Measurements from ENCODE around the gene OPCML. TPM values are rescaled to one million over a fixed set of nuclear protein-coding genes. Genes with fewer than 3 reads are reported as not detected.

OPCML gene
- total RNA-seq, 1 experiment from 2014 or later, result not detected

DNA sequence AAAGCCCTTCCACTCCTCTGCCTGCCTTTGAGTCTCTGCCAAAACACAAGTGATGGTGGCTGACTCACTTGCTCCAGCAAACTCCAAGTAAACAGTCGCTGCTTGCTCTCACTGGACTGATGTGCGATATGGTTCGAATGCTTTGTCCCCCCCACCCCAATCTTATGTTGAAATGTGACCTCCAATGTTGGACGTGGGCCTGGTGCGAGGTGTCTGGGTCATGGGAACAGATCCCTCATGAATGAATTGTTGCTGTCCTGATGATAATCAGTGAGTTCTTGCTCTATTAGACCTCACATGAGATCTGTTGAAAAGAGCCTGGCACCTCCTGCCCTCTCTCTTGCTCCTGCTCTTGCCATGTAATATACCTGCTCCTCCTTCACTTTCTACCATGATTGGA, 747.9 kb downstream of the OPCML start:
- Mint-ChIP-seq H3K27me3 (ENCODE audit: insufficient read depth, unreplicated experiment) (peaks cover 5% of the 10 kb centered on the region), H3K27ac (ENCODE audit: unreplicated experiment) (no peak overlapping the region), H3K9me3 (ENCODE audit: unreplicated experiment) (no peaks in the 10 kb centered on the region), H3K4me1 (ENCODE audit: low read depth, unreplicated experiment) (no peaks in the 10 kb centered on the region), H3K36me3 (ENCODE audit: insufficient read depth, unreplicated experiment) (no peaks in the 10 kb centered on the region), H3K4me3 (ENCODE audit: unreplicated experiment) (no peak overlapping the region)
- Histone ChIP-seq H3K27me3 (replicated peaks; ENCODE audit: control insufficient read depth, insufficient read depth, low read length) (no peaks in the 10 kb centered on the region), H3K4me1 (no peaks in the 10 kb centered on the region), H3K4me3 (ENCODE audit: low read depth, low read length) (no peak overlapping the region), H3K9me3 (0 out of 2 replicates have a peak, but pooled peaks cover 2% of the 10 kb centered on the region), H3K36me3 (ENCODE audit: control insufficient read depth, insufficient read depth, low read length) (no peaks in the 10 kb centered on the region)
- no TSS peak for BruUV-seq (replicated peaks)
- intact Hi-C loops (cut with micrococcal nuclease; ENCODE audit: unreplicated experiment), result no loop called here
- no peak for DNase-seq
- TF ChIP-seq, protein P1, sequence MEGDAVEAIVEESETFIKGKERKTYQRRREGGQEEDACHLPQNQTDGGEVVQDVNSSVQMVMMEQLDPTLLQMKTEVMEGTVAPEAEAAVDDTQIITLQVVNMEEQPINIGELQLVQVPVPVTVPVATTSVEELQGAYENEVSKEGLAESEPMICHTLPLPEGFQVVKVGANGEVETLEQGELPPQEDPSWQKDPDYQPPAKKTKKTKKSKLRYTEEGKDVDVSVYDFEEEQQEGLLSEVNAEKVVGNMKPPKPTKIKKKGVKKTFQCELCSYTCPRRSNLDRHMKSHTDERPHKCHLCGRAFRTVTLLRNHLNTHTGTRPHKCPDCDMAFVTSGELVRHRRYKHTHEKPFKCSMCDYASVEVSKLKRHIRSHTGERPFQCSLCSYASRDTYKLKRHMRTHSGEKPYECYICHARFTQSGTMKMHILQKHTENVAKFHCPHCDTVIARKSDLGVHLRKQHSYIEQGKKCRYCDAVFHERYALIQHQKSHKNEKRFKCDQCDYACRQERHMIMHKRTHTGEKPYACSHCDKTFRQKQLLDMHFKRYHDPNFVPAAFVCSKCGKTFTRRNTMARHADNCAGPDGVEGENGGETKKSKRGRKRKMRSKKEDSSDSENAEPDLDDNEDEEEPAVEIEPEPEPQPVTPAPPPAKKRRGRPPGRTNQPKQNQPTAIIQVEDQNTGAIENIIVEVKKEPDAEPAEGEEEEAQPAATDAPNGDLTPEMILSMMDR (IDR thresholded peaks at IDR 0.05; ENCODE audit: insufficient read depth in 1 of 2, low read depth in 1 of 2, low read length in 1 of 2, severe bottlenecking in 1 of 2, unreplicated experiment in 1 of 2), result no peak
- POLR2A ChIA-PET, result no interaction called here
- CTCF ChIA-PET, result interaction anchor here (0.7 kb wide), 1 partner anchor 71 kb away, joined by 3 read pairs; no protein-coding TSS in a partner anchor

DNA sequence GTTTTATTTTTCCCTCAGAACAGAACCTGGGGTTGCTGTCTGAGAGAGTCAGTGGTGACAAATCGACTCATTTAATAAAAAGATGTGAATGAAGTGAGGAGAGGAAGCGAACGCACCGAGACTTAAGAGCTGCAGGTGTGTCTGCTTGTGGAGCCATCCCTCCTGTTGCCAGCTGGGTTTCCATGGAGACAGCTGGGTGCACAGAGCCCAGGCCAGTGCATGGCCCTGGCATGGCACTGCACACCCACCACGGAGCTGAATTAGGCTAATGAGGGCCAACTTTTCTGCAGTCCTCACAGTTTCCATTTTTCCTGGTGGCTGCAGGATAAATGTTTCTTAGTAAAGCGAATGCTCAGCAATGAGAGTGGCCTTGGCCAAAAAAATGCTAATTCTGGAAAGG, 750.2 kb downstream of the OPCML start:
- no peaks in the 10 kb centered on the region for H3K36me3 Mint-ChIP-seq (ENCODE audit: insufficient read depth, unreplicated experiment)
- no peaks in the 10 kb centered on the region for H3K4me1 ChIP-seq
- no peak overlapping the region for H3K4me3 ChIP-seq (ENCODE audit: low read depth, low read length)
- H3K36me3 ChIP-seq (ENCODE audit: control insufficient read depth, insufficient read depth, low read length), result no peaks in the 10 kb centered on the region
- DNase-seq, result no peak
- peaks cover 5% of the 10 kb centered on the region for H3K27me3 Mint-ChIP-seq (ENCODE audit: insufficient read depth, unreplicated experiment)
- BruUV-seq (replicated peaks), result no TSS peak
- H3K27ac Mint-ChIP-seq (ENCODE audit: unreplicated experiment), result no peak overlapping the region
- H3K9me3 Mint-ChIP-seq (ENCODE audit: unreplicated experiment), result no peaks in the 10 kb centered on the region
- no peak overlapping the region for H3K4me3 Mint-ChIP-seq (ENCODE audit: unreplicated experiment)
- H3K9me3 ChIP-seq, result 0 out of 2 replicates have a peak, but pooled peaks cover 2% of the 10 kb centered on the region
- intact Hi-C loops (cut with micrococcal nuclease; ENCODE audit: unreplicated experiment), result no loop called here
- H3K4me1 Mint-ChIP-seq (ENCODE audit: low read depth, unreplicated experiment), result no peaks in the 10 kb centered on the region
- TF ChIP-seq, protein P1 (IDR thresholded peaks at IDR 0.05; ENCODE audit: insufficient read depth in 1 of 2, low read depth in 1 of 2, low read length in 1 of 2, severe bottlenecking in 1 of 2, unreplicated experiment in 1 of 2), result no peak
- POLR2A ChIA-PET, result no interaction called here
- H3K27me3 ChIP-seq (replicated peaks; ENCODE audit: control insufficient read depth, insufficient read depth, low read length), result no peaks in the 10 kb centered on the region
- CTCF ChIA-PET, result no interaction called here

GRCh38 chr11:132780046-132780445, 752.3 kb downstream of the OPCML start:
- no peaks in the 10 kb centered on the region for H3K4me1 ChIP-seq

More at GRCh38 chr11:132780046-132780445, 752.3 kb downstream of the OPCML start:
- no peak for DNase-seq
- H3K27ac Mint-ChIP-seq (ENCODE audit: unreplicated experiment), result no peak overlapping the region
- no peak overlapping the region for H3K4me3 Mint-ChIP-seq (ENCODE audit: unreplicated experiment)
- TF ChIP-seq, protein P1 (IDR thresholded peaks at IDR 0.05; ENCODE audit: insufficient read depth in 1 of 2, low read depth in 1 of 2, low read length in 1 of 2, severe bottlenecking in 1 of 2, unreplicated experiment in 1 of 2), result no peak
- Histone ChIP-seq H3K36me3 (ENCODE audit: control insufficient read depth, insufficient read depth, low read length) (no peaks in the 10 kb centered on the region), H3K27me3 (replicated peaks; ENCODE audit: control insufficient read depth, insufficient read depth, low read length) (no peaks in the 10 kb centered on the region), H3K4me3 (ENCODE audit: low read depth, low read length) (no peak overlapping the region), H3K9me3 (0 out of 2 replicates have a peak, but pooled peaks cover 2% of the 10 kb centered on the region)
- POLR2A ChIA-PET, result no interaction called here
- CTCF ChIA-PET, result no interaction called here
- H3K27me3 Mint-ChIP-seq (ENCODE audit: insufficient read depth, unreplicated experiment), result peaks cover 3% of the 10 kb centered on the region
- H3K4me1 Mint-ChIP-seq (ENCODE audit: low read depth, unreplicated experiment), result no peaks in the 10 kb centered on the region
- H3K9me3 Mint-ChIP-seq (ENCODE audit: unreplicated experiment), result no peaks in the 10 kb centered on the region
- BruUV-seq (replicated peaks), result no TSS peak
- intact Hi-C loops (cut with micrococcal nuclease; ENCODE audit: unreplicated experiment), result no loop called here
- no peaks in the 10 kb centered on the region for H3K36me3 Mint-ChIP-seq (ENCODE audit: insufficient read depth, unreplicated experiment)
